Measurements from ENCODE around the gene ZMAT5.

DNA sequence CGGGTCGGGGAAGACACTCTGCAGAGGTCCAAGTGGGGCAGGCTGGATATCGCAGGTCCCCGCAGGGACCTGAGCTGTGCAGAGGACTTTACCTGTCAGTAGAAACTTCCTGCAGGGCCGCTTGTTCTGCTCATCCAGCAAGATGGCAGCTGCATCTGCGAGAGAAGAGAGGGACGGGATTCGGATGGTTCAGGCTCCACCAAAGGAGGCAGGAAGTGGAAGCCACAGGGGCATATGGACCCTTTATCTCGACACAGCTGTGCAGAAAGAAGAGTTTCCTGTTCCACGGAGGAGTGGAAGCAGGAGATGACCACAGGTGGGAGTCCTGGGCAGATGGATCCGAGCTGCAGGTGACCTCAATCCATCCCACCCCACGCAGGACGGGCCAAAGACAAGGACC, 24.5 kb downstream of the ZMAT5 start:
- TF ChIP-seq EP300 (IDR thresholded peaks at IDR 0.05), result no peak
- no peak for TF ChIP-seq CTCF (IDR thresholded peaks at IDR 0.05)
